GM19239 (cell line): ENCODE data around the gene PIM3.
"Not testable (repeated sequence)": the region's sequence is repeated elsewhere in the genome, so short reads cannot be mapped to it uniquely, and the experiment has no call there.

Source experiments
- DNase-seq: peaks from one replicate; pipeline ENCODE4 v3.0.0; 2011; ENCODE audit warnings: low spot score; ENCODE audit not compliant: insufficient read length
- FAIRE-seq: peaks from 2 replicates; lab custom pipeline; 2011; peaks lifted over from hg19 to GRCh38; lab: Jason Lieb, UNC

Gene PIM3

GRCh38 chr22:49941507-49942316 is 18.9 kb upstream of the PIM3 start:
- DNase-seq = no peak
- FAIRE-seq = no peak

GRCh38 chr22:49942565-49943404 is 17.8 kb upstream of the PIM3 start:
- FAIRE-seq = no peak

GRCh38 chr22:49943405-49943765 is 17.2 kb upstream of the PIM3 start:
- DNase-seq (no peak), FAIRE-seq (no peak)

More at GRCh38 chr22:49942565-49943404, 17.8 kb upstream of the PIM3 start:
- DNase-seq = no peak

- DNase-seq (no peak), FAIRE-seq (no peak)
Observed at GRCh38 chr22:49943771-49944398, 16.7 kb upstream of the PIM3 start.

GRCh38 chr22:49944399-49944891 is 16.1 kb upstream of the PIM3 start:
- no peak for DNase-seq
- no peak for FAIRE-seq

- DNase-seq, FAIRE-seq: not testable (repeated sequence)
Observed at GRCh38 chr22:49945042-49945794, 15.4 kb upstream of the PIM3 start.

- no peak for FAIRE-seq
- no peak for DNase-seq
Observed at GRCh38 chr22:49946612-49947295, 13.8 kb upstream of the PIM3 start.

GRCh38 chr22:49947296-49947622 is 13.3 kb upstream of the PIM3 start:
- FAIRE-seq = no peak

GRCh38 chr22:49948116-49948957 is 12.2 kb upstream of the PIM3 start:
- DNase-seq = no peak
- no peak for FAIRE-seq

More at GRCh38 chr22:49947296-49947622, 13.3 kb upstream of the PIM3 start:
- DNase-seq = no peak

GRCh38 chr22:49948958-49949913 is 11.3 kb upstream of the PIM3 start:
- DNase-seq = no peak
- FAIRE-seq = no peak

- no peak for FAIRE-seq
- DNase-seq = no peak
Observed at GRCh38 chr22:49949914-49950292, 10.7 kb upstream of the PIM3 start.

- no peak for FAIRE-seq
- no peak for DNase-seq
Observed at GRCh38 chr22:49950396-49950994, 10.1 kb upstream of the PIM3 start.

GRCh38 chr22:49951000-49951677 is 9.4 kb upstream of the PIM3 start:
- FAIRE-seq (no peak), DNase-seq (no peak)

GRCh38 chr22:49951678-49951985 is 8.9 kb upstream of the PIM3 start:
- FAIRE-seq (no peak), DNase-seq (no peak)

GRCh38 chr22:49951986-49952896 is 8.3 kb upstream of the PIM3 start:
- DNase-seq (no peak), FAIRE-seq (no peak)
